ENCODE measurements around the gene SCGB2A2.

SCGB2A2 gene

DNA sequence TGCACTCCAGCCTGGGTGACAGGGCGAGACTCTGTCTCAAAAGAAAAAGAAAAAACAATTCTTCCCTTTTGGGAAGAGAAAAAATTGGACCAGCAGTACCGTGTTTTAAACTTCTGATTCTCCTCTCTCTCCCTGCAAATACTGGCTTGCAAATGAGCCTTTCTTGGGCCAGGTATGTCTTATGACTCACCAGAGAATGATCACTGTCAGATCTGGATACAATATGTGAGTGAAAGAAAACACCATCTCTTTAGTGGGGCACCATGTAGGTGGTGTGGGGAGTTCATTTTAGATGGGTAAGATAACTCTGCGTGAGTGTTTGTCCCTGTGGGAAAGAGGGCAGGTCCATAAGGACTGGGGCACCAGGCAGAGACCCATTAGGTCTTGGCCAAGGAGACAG lies 2.4 kb upstream of the SCGB2A2 start:
- Histone ChIP-seq H3F3A (ENCODE audit: control insufficient read depth, insufficient read depth) (no peaks in the 10 kb centered on the region), H3K79me2 (ENCODE audit: control insufficient read depth, low read length) (no peaks in the 10 kb centered on the region), H3K9me2 (replicated peaks; ENCODE audit: control insufficient read depth, low read length) (no peaks in the 10 kb centered on the region), H3K4me3 (ENCODE audit: low read length) (no peak overlapping the region), H3K4me2 (ENCODE audit: low read length) (no peak overlapping the region), H3K36me3 (ENCODE audit: control insufficient read depth, low read length) (no peaks in the 10 kb centered on the region), H3K4me1 (ENCODE audit: control insufficient read depth, low read length) (no peaks in the 10 kb centered on the region), H4K20me1 (ENCODE audit: control insufficient read depth, insufficient read depth, low read depth, low read length) (no peaks in the 10 kb centered on the region), H3K9me3 (ENCODE audit: control insufficient read depth, insufficient read depth, low read length) (no peaks in the 10 kb centered on the region), H3K27me3 (ENCODE audit: control insufficient read depth, low read length) (peaks cover 9% of the 10 kb centered on the region; the same call in 1 of the 2 replicates), H3K27ac (ENCODE audit: low read depth, low read length) (no peak overlapping the region)
- TF ChIP-seq, protein P1, sequence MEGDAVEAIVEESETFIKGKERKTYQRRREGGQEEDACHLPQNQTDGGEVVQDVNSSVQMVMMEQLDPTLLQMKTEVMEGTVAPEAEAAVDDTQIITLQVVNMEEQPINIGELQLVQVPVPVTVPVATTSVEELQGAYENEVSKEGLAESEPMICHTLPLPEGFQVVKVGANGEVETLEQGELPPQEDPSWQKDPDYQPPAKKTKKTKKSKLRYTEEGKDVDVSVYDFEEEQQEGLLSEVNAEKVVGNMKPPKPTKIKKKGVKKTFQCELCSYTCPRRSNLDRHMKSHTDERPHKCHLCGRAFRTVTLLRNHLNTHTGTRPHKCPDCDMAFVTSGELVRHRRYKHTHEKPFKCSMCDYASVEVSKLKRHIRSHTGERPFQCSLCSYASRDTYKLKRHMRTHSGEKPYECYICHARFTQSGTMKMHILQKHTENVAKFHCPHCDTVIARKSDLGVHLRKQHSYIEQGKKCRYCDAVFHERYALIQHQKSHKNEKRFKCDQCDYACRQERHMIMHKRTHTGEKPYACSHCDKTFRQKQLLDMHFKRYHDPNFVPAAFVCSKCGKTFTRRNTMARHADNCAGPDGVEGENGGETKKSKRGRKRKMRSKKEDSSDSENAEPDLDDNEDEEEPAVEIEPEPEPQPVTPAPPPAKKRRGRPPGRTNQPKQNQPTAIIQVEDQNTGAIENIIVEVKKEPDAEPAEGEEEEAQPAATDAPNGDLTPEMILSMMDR (IDR thresholded peaks at IDR 0.05; ENCODE audit: low read depth, low read length, poor library complexity, severe bottlenecking), result no peak

DNA sequence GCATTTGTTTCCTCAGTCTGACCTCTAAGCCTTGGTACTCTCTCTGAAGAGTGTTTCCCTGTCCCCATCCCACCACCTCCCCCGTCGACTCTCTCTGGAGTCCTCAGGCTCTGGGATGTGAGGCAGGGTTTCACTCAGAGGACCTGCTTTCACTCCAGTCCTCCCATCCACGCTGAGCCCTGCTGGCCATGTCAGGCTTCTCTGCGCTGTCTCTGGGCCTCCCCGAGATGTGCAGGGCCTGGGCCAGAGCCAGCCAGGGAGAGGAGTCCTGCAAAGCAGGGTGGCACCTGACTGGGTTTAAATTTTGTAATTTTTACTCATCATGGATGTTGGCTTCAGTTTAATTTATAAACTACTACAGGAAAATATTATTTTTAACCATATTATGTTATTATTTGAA lies 3.3 kb downstream of the SCGB2A2 start:
- Histone ChIP-seq H3K9me2 (replicated peaks; ENCODE audit: control insufficient read depth, low read length) (no peaks in the 10 kb centered on the region), H3K27me3 (ENCODE audit: control insufficient read depth, low read length) (0 out of 2 replicates have a peak, but pooled peaks cover 2% of the 10 kb centered on the region), H3K36me3 (ENCODE audit: control insufficient read depth, low read length) (no peaks in the 10 kb centered on the region), H3K4me3 (ENCODE audit: low read length) (no peak overlapping the region), H3K79me2 (ENCODE audit: control insufficient read depth, low read length) (no peaks in the 10 kb centered on the region), H3K4me2 (ENCODE audit: low read length) (no peak overlapping the region), H3F3A (ENCODE audit: control insufficient read depth, insufficient read depth) (no peaks in the 10 kb centered on the region), H3K9me3 (ENCODE audit: control insufficient read depth, insufficient read depth, low read length) (no peaks in the 10 kb centered on the region), H3K27ac (ENCODE audit: low read depth, low read length) (no peak overlapping the region), H3K4me1 (ENCODE audit: control insufficient read depth, low read length) (no peaks in the 10 kb centered on the region), H4K20me1 (ENCODE audit: control insufficient read depth, insufficient read depth, low read depth, low read length) (no peaks in the 10 kb centered on the region)
- no peak for TF ChIP-seq EZH2phosphoT487 (IDR thresholded peaks at IDR 0.05; ENCODE audit: borderline replicate concordance, low read length)
- TF ChIP-seq, protein P1 (IDR thresholded peaks at IDR 0.05; ENCODE audit: low read depth, low read length, poor library complexity, severe bottlenecking), result no peak

DNA sequence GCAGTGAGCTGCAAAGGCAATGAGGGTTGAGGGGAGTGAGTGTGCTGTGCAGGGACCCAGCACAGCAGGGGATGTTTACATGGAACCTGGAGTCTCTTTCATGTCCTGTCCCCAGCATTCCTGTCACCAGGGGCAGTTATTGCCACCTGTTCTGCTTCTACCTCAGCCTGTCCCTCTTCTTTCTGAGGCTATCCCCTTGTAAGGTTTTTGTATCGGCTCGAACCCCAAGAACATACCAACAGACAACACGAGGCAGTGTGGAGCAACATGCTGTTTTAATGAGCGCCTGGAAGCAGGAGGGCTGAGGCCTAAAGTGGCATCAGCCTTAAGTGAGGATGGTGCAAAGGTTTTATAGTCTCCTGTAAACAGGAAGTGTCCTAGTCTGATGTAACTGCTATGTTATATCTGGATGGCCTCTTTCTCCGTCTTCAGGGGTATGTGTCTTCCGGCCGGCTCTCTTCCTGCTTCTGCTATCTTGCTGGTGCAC lies 3.9 kb downstream of the SCGB2A2 start:
- no peaks in the 10 kb centered on the region for H3K79me2 ChIP-seq (ENCODE audit: control insufficient read depth, low read length)
- no peak overlapping the region for H3K4me3 ChIP-seq (ENCODE audit: low read length)
- no peaks in the 10 kb centered on the region for H3K9me3 ChIP-seq (ENCODE audit: control insufficient read depth, insufficient read depth, low read length)
- no peaks in the 10 kb centered on the region for H4K20me1 ChIP-seq (ENCODE audit: control insufficient read depth, insufficient read depth, low read depth, low read length)
- TF ChIP-seq, protein P1 (IDR thresholded peaks at IDR 0.05; ENCODE audit: low read depth, low read length, poor library complexity, severe bottlenecking), result no peak
- TF ChIP-seq EZH2phosphoT487 (IDR thresholded peaks at IDR 0.05; ENCODE audit: borderline replicate concordance, low read length), result no peak
- H3K4me1 ChIP-seq (ENCODE audit: control insufficient read depth, low read length), result no peaks in the 10 kb centered on the region
- no peaks in the 10 kb centered on the region for H3F3A ChIP-seq (ENCODE audit: control insufficient read depth, insufficient read depth)
- H3K9me2 ChIP-seq (replicated peaks; ENCODE audit: control insufficient read depth, low read length), result no peaks in the 10 kb centered on the region
- H3K27me3 ChIP-seq (ENCODE audit: control insufficient read depth, low read length), result 0 out of 2 replicates have a peak, but pooled peaks cover 2% of the 10 kb centered on the region
- no peak overlapping the region for H3K4me2 ChIP-seq (ENCODE audit: low read length)
- H3K27ac ChIP-seq (ENCODE audit: low read depth, low read length), result no peak overlapping the region
- H3K36me3 ChIP-seq (ENCODE audit: control insufficient read depth, low read length), result no peaks in the 10 kb centered on the region

All from DOHH2 (cell line).